Stimulated activated CD4-positive, alpha-beta T cell treated with anti-CD3 and anti-CD28 coated beads, Interleukin-1b, Interleukin-23, amount 100 ng/mL, for 24 hours (primary cell): ENCODE results near the gene C17orf67.

ENCODE experiments used
- DNase-seq, 4 experiments: peaks; one replicate each; pipeline ENCODE4 v3.0.0-alpha.2; 2020; ENCODE audit warnings: low read depth in 4 of 4, low spot score in 1 of 4

Gene C17orf67

GRCh38 chr17:56833057-56833808 is 487 bp downstream of the C17orf67 start:
- DNase-seq = peak; percentile 26 to 52 (median 48)

- DNase-seq = no peak
Observed at GRCh38 chr17:56832446-56832845, 1.3 kb downstream of the C17orf67 start.

GRCh38 chr17:56831369-56832095 is 2.2 kb downstream of the C17orf67 start:
- DNase-seq = no peak

- DNase-seq = no peak
Observed at GRCh38 chr17:56830726-56831368, 2.9 kb downstream of the C17orf67 start.

- no peak for DNase-seq
Observed at GRCh38 chr17:56826611-56827414, 6.9 kb downstream of the C17orf67 start.

- DNase-seq = no peak
Observed at GRCh38 chr17:56824503-56824902, 9.2 kb downstream of the C17orf67 start.

- DNase-seq = no peak
Observed at GRCh38 chr17:56823848-56824247, 9.9 kb downstream of the C17orf67 start.

- DNase-seq = no peak
Observed at GRCh38 chr17:56822725-56823124, 11.0 kb downstream of the C17orf67 start.

- no peak for DNase-seq
Observed at GRCh38 chr17:56821847-56822534, 11.7 kb downstream of the C17orf67 start.

- no peak for DNase-seq
Observed at GRCh38 chr17:56820207-56820606, 13.5 kb downstream of the C17orf67 start.

- DNase-seq = peak; percentile 46 to 61 (median 56)
Observed at GRCh38 chr17:56819431-56820145, 14.1 kb downstream of the C17orf67 start.

GRCh38 chr17:56819030-56819429 is 14.7 kb downstream of the C17orf67 start:
- DNase-seq = no peak

GRCh38 chr17:56817066-56817465 is 16.7 kb downstream of the C17orf67 start:
- no peak for DNase-seq

- no peak for DNase-seq
Observed at GRCh38 chr17:56815711-56816110, 18.0 kb downstream of the C17orf67 start.

- no peak for DNase-seq
Observed at GRCh38 chr17:56812901-56813388, 20.8 kb downstream of the C17orf67 start.

- no peak for DNase-seq
Observed at GRCh38 chr17:56810891-56811775, 22.6 kb downstream of the C17orf67 start.

GRCh38 chr17:56810343-56810742 is 23.4 kb downstream of the C17orf67 start:
- DNase-seq = no peak

- no peak for DNase-seq
Observed at GRCh38 chr17:56809820-56810179, 23.9 kb downstream of the C17orf67 start.
